Measurements from ENCODE around the gene CDR2. TPM values are rescaled to one million over a fixed set of nuclear protein-coding genes. Genes with fewer than 3 reads are reported as not detected.

The CDR2 gene
- total and polyA plus RNA-seq, 9 of the 15 experiments (the other 6 are each of a cell fraction or from before 2014, with no cell fraction given): 4.6 to 30.3 (median 19.9) TPM

DNA sequence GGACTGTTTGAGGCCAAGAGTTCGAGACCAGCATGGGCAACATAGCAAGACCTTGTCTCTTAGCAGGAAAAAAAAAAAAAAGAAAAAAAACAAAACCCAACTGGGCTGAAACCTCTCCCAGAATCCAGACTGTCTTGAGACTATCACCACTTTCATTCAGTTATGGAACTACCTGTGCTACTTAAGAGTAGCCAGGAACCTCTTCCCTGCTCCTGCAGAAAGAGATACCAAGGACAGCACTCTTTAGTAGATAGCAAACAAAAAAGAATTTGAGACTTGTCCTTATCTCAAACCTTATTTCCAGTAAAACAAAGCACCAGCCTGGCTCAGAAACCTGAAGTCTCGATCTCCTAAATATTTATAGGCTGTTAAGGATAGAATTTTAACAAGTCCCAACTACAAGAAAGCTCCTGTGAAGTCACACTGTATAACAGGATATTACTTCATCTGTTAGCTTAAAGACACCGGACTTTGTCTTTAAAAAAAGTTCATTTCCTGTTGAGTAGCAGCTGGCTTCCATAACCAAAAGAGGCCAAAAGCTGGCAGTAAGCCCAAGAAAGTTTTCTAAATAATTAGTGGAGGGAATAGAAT, 5.1 kb downstream of the CDR2 start (continued):
- TF ChIP-seq, protein P1, sequence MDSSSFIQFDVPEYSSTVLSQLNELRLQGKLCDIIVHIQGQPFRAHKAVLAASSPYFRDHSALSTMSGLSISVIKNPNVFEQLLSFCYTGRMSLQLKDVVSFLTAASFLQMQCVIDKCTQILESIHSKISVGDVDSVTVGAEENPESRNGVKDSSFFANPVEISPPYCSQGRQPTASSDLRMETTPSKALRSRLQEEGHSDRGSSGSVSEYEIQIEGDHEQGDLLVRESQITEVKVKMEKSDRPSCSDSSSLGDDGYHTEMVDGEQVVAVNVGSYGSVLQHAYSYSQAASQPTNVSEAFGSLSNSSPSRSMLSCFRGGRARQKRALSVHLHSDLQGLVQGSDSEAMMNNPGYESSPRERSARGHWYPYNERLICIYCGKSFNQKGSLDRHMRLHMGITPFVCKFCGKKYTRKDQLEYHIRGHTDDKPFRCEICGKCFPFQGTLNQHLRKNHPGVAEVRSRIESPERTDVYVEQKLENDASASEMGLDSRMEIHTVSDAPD (CRISPR knock-in tag; IDR thresholded peaks at IDR 0.05): no peak
- TF ChIP-seq ZNF124 (CRISPR knock-in tag; IDR thresholded peaks at IDR 0.05) (no peak), SMAD4 (CRISPR knock-in tag; conservative IDR thresholded peaks at IDR 0.05) (0 out of 2 replicates have a peak, but pooled peaks have one; percentile 27), ZNF444 (CRISPR knock-in tag; IDR thresholded peaks at IDR 0.05) (no peak), ZNF224 (CRISPR knock-in tag; IDR thresholded peaks at IDR 0.05) (no peak), ZNF561 (CRISPR knock-in tag; conservative IDR thresholded peaks at IDR 0.05) (no peak), KAT2B (IDR thresholded peaks at IDR 0.05; ENCODE audit: low read depth, low read length) (no peak), TFAM (CRISPR knock-in tag; conservative IDR thresholded peaks at IDR 0.05) (no peak), ZNF174 (CRISPR knock-in tag; IDR thresholded peaks at IDR 0.05) (no peak), PRPF4 (IDR thresholded peaks at IDR 0.05; ENCODE audit: insufficient read depth, low read depth, low read length, poor library complexity, severe bottlenecking) (no peak), MYBL2 (IDR thresholded peaks at IDR 0.05; ENCODE audit: low read depth) (0 out of 2 replicates have a peak, but pooled peaks have one; percentile 32), MYBL2 (CRISPR knock-in tag; IDR thresholded peaks at IDR 0.05; ENCODE audit: borderline replicate concordance) (no peak), WHSC1 (IDR thresholded peaks at IDR 0.05; ENCODE audit: low read length) (no peak), ZNF212 (CRISPR knock-in tag; IDR thresholded peaks at IDR 0.05) (no peak), SAP30 (IDR thresholded peaks at IDR 0.05; ENCODE audit: borderline replicate concordance, insufficient read depth, low read depth, low read length, poor library complexity, severe bottlenecking) (no peak), ZNF165 (CRISPR knock-in tag; IDR thresholded peaks at IDR 0.05; ENCODE audit: borderline replicate concordance) (no peak), ZNF766 (CRISPR knock-in tag; conservative IDR thresholded peaks at IDR 0.05) (0 out of 2 replicates have a peak, but pooled peaks have one; percentile 56), SMC3 (conservative IDR thresholded peaks at IDR 0.05; ENCODE audit: insufficient read depth, low read depth, low read length) (no peak), ZNF696 (CRISPR knock-in tag; conservative IDR thresholded peaks at IDR 0.05) (no peak), NFRKB (IDR thresholded peaks at IDR 0.05; ENCODE audit: low read depth) (no peak), ETS2 (tag; IDR thresholded peaks at IDR 0.05; ENCODE audit: borderline replicate concordance, poor library complexity, severe bottlenecking) (no peak), ARID2 (IDR thresholded peaks at IDR 0.05) (no peak), NFXL1 (CRISPR knock-in tag; IDR thresholded peaks at IDR 0.05) (no peak)
- TF ChIP-seq, protein P2, sequence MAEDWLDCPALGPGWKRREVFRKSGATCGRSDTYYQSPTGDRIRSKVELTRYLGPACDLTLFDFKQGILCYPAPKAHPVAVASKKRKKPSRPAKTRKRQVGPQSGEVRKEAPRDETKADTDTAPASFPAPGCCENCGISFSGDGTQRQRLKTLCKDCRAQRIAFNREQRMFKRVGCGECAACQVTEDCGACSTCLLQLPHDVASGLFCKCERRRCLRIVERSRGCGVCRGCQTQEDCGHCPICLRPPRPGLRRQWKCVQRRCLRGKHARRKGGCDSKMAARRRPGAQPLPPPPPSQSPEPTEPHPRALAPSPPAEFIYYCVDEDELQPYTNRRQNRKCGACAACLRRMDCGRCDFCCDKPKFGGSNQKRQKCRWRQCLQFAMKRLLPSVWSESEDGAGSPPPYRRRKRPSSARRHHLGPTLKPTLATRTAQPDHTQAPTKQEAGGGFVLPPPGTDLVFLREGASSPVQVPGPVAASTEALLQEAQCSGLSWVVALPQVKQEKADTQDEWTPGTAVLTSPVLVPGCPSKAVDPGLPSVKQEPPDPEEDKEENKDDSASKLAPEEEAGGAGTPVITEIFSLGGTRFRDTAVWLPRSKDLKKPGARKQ (CRISPR knock-in tag; IDR thresholded peaks at IDR 0.05): no peak
